HG02884 (cell line): ENCODE results near the gene RBM17.
"Not testable (repeated sequence)": the region's sequence is repeated elsewhere in the genome, so short reads cannot be mapped to it uniquely, and the experiment has no call there.

Source experiments
- ATAC-seq: cut with Tn5 transposase; IDR thresholded peaks from one replicate; pipeline ENCODE4 v1.9.1; 2021; ENCODE audit warnings: mild to moderate bottlenecking, moderate library complexity; ENCODE audit not compliant: unreplicated experiment

The RBM17 gene

GRCh38 chr10:6151087-6151977 lies 62.5 kb downstream of the RBM17 start:
- peak; percentile 70 for ATAC-seq

GRCh38 chr10:6153845-6154244 lies 65.0 kb downstream of the RBM17 start:
- ATAC-seq = no peak

DNA sequence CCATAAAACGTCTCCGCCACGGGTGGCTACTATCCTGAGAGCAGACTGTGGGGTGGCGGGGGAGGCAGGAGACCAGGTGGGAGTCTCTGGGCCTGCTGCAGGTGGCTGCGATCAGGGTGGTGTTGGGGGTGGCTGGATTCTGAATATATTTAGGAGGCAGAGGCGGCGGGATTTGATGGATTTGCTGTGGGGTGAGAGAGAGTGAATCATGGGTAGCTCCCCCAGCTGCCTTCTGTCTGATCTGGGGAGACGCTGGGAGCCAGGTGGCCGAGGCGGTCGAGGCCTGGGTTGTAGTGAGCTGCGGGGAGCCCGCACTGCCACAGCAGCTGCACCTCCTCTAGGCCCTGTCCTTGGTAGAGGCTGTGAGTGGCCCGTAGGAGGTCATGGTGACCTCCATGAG lies 65.7 kb downstream of the RBM17 start:
- no peak for ATAC-seq

- ATAC-seq = no peak
Observed at GRCh38 chr10:6158276-6158675, 69.4 kb downstream of the RBM17 start.

GRCh38 chr10:6161921-6162320 lies 73.1 kb downstream of the RBM17 start:
- no peak for ATAC-seq

GRCh38 chr10:6162589-6163356 lies 73.9 kb downstream of the RBM17 start:
- ATAC-seq = no peak

GRCh38 chr10:6163364-6164270 lies 74.8 kb downstream of the RBM17 start:
- peak; percentile 88 for ATAC-seq

GRCh38 chr10:6164271-6165095 lies 75.6 kb downstream of the RBM17 start:
- no peak for ATAC-seq

- ATAC-seq = no peak
Observed at GRCh38 chr10:6165221-6165725, 76.4 kb downstream of the RBM17 start.

DNA sequence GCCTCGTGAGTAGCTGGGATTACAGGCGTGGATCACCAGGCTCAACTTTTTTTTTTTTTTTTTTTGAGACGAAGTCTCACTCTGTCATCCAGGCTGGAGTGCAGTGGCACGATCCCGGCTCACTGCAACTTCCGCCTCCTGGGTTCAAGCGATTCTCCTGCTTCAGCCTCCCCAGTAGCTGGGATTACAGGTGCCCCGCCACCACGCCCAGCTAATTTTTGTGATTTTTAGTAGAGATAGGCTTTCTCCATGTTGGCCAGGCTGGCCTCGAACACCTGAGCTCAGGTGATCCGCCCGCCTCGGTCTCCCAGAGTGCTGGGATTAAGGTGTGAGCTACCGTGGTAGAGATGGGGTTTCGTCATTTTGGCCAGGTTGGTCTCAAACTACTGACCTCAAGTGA lies 77.1 kb downstream of the RBM17 start:
- not testable (repeated sequence) for ATAC-seq
